ENCODE results near the gene SLC45A3.

SLC45A3 gene

GRCh38 chr1:205666372-205667166, 13.7 kb downstream of the SLC45A3 start:
- no peak for DNase-seq (ENCODE audit: low spot score)
- in situ Hi-C loops (cut with MboI; ENCODE audit: low sequenced_read_pairs, unreplicated experiment), result no loop called here
- TF ChIP-seq CTCF (IDR thresholded peaks at IDR 0.05; ENCODE audit: borderline replicate concordance, control extremely low read depth, extremely low read depth, insufficient read depth, missing control alignments), result no peak

DNA sequence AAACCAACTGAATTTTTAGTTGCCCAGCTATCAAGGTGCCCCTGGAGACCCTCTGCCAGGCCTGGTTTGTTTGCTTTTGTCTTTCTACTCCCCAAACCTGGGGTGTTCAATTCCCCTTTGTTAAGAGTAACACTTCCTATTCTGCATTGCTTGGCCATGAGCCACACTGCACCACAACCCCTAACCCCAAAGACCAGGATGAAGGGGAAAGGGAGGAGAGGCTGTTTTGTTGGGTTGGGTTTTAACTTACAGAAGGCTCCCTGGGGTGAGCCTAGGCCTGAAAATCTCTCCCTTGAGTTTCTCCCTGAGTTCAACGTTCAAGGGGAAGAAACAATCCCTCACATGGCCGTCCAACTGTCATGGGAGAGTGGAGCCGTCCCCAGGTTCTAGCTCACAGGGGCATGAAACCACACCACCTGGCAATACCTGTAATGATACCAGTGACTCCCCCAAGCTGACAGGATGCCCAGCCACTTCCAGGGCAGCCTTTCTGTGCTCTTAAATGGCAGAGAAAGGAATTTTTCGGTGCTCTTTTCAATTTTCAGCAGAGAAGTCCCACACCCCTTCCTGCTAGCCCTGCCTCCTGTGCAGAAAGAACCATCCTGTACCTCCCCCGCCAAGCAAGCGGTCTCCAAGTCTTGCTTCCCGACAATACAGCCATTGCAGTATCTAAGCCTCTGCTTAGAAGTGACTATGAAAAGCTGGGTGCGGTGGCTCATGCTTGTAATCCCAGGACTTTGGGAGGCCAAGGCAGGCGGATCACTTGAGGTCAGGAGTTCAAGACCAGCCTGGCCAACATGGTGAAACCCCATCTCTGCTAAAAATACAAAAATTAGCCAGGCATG, 14.9 kb downstream of the SLC45A3 start:
- no peak for DNase-seq (ENCODE audit: low spot score)
- no peak for TF ChIP-seq CTCF (IDR thresholded peaks at IDR 0.05; ENCODE audit: borderline replicate concordance, control extremely low read depth, extremely low read depth, insufficient read depth, missing control alignments)
- in situ Hi-C loops (cut with MboI; ENCODE audit: low sequenced_read_pairs, unreplicated experiment), result no loop called here

DNA sequence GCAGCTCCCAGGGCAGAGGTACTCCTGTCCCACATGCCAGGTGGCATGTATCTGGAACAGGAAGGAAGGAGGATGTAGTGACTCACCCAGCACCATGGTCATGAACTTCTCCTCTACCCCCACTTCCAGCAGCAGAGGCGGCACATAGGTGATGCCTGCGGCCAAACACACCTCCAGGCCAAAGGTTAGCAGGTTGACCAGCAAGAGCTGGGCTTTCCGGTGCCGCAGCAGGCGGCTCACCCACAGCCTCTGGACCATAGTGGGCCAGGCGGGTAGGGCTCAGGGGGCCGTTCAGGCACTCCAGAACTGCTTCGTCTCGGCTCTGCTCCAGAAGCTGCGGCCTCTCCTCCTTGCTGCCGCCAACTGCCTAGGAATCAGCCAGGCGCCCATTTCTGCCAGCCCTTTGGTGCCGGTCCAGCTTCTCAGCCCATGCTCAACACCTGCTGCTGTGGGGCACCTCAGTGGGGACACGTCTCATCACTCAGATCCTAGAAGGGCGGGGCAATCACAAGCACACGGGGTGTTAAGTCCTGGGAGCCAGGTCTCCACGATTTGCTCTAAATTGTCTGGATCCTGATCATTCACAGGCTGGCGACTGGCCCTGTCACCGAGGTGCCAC, 15.8 kb downstream of the SLC45A3 start:
- no peak for DNase-seq (ENCODE audit: low spot score)
- in situ Hi-C loops (cut with MboI; ENCODE audit: low sequenced_read_pairs, unreplicated experiment), result no loop called here
- TF ChIP-seq CTCF (IDR thresholded peaks at IDR 0.05; ENCODE audit: borderline replicate concordance, control extremely low read depth, extremely low read depth, insufficient read depth, missing control alignments), result no peak

- in situ Hi-C loops (cut with MboI; ENCODE audit: low sequenced_read_pairs, unreplicated experiment), result no loop called here
- TF ChIP-seq CTCF (IDR thresholded peaks at IDR 0.05; ENCODE audit: borderline replicate concordance, control extremely low read depth, extremely low read depth, insufficient read depth, missing control alignments), result no peak
- DNase-seq (ENCODE audit: low spot score), result no peak
These were observed 16.9 kb downstream of the SLC45A3 start for GRCh38 chr1:205663286-205663936.

GRCh38 chr1:205662791-205663190, 17.5 kb downstream of the SLC45A3 start:
- no peak for TF ChIP-seq CTCF (IDR thresholded peaks at IDR 0.05; ENCODE audit: borderline replicate concordance, control extremely low read depth, extremely low read depth, insufficient read depth, missing control alignments)
- DNase-seq (ENCODE audit: low spot score), result no peak
- in situ Hi-C loops (cut with MboI; ENCODE audit: low sequenced_read_pairs, unreplicated experiment), result no loop called here

- no peak for TF ChIP-seq CTCF (IDR thresholded peaks at IDR 0.05; ENCODE audit: borderline replicate concordance, control extremely low read depth, extremely low read depth, insufficient read depth, missing control alignments)
- in situ Hi-C loops (cut with MboI; ENCODE audit: low sequenced_read_pairs, unreplicated experiment), result no loop called here
- no peak for DNase-seq (ENCODE audit: low spot score)
These were observed 18.1 kb downstream of the SLC45A3 start for GRCh38 chr1:205662135-205662738.

All from GM13976 (cell line).